Measurements from ENCODE around the gene FAM163A. TPM values are rescaled to one million over a fixed set of nuclear protein-coding genes. Genes with fewer than 3 reads are reported as not detected.
A peak's percentile ranks its signal among the peaks of the same experiment; 100 is the strongest.

FAM163A gene
- total RNA-seq, 1 experiment from 2014 or later, result not detected

GRCh38 chr1:179810367-179810715 lies 67.2 kb downstream of the FAM163A start:
- Mint-ChIP-seq H3K27me3 (ENCODE audit: insufficient read depth, unreplicated experiment) (peaks cover 14% of the 10 kb centered on the region), H3K9me3 (ENCODE audit: unreplicated experiment) (no peaks in the 10 kb centered on the region), H3K4me3 (ENCODE audit: unreplicated experiment) (no peak overlapping the region), H3K4me1 (ENCODE audit: low read depth, unreplicated experiment) (peaks cover 17% of the 10 kb centered on the region), H3K27ac (ENCODE audit: unreplicated experiment) (no peak overlapping the region), H3K36me3 (ENCODE audit: insufficient read depth, unreplicated experiment) (no peaks in the 10 kb centered on the region)
- H3K4me3 ChIP-seq (ENCODE audit: low read depth, low read length), result no peak overlapping the region
- peaks cover 34% of the 10 kb centered on the region for H3K4me1 ChIP-seq
- no TSS peak for BruUV-seq (replicated peaks)
- H3K9me3 ChIP-seq, result no peaks in the 10 kb centered on the region
- ChIA-PET POLR2A (interaction anchor here (1.9 kb wide), 1 partner anchor 104 kb away, joined by 9 read pairs; no protein-coding TSS in a partner anchor), CTCF (interaction anchor here (0.6 to 5.1 kb wide), 22 partner anchors 8 to 692 kb away, joined by 3 to 237 read pairs (median 4); partner anchors contain the start of gene TOR1AIP1)
- DNase-seq, result no peak
- no peaks in the 10 kb centered on the region for H3K27me3 ChIP-seq (replicated peaks; ENCODE audit: control insufficient read depth, insufficient read depth, low read length)
- intact Hi-C loops (cut with micrococcal nuclease; ENCODE audit: unreplicated experiment), result loop anchor here (1.0 to 10.0 kb wide), 3 partner anchors 33 to 556 kb away; no protein-coding TSS in a partner anchor
- TF ChIP-seq, protein P1, sequence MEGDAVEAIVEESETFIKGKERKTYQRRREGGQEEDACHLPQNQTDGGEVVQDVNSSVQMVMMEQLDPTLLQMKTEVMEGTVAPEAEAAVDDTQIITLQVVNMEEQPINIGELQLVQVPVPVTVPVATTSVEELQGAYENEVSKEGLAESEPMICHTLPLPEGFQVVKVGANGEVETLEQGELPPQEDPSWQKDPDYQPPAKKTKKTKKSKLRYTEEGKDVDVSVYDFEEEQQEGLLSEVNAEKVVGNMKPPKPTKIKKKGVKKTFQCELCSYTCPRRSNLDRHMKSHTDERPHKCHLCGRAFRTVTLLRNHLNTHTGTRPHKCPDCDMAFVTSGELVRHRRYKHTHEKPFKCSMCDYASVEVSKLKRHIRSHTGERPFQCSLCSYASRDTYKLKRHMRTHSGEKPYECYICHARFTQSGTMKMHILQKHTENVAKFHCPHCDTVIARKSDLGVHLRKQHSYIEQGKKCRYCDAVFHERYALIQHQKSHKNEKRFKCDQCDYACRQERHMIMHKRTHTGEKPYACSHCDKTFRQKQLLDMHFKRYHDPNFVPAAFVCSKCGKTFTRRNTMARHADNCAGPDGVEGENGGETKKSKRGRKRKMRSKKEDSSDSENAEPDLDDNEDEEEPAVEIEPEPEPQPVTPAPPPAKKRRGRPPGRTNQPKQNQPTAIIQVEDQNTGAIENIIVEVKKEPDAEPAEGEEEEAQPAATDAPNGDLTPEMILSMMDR (IDR thresholded peaks at IDR 0.05; ENCODE audit: insufficient read depth in 1 of 2, low read depth in 1 of 2, low read length in 1 of 2, severe bottlenecking in 1 of 2, unreplicated experiment in 1 of 2), result no peak
- H3K36me3 ChIP-seq (ENCODE audit: control insufficient read depth, insufficient read depth, low read length), result no peaks in the 10 kb centered on the region

DNA sequence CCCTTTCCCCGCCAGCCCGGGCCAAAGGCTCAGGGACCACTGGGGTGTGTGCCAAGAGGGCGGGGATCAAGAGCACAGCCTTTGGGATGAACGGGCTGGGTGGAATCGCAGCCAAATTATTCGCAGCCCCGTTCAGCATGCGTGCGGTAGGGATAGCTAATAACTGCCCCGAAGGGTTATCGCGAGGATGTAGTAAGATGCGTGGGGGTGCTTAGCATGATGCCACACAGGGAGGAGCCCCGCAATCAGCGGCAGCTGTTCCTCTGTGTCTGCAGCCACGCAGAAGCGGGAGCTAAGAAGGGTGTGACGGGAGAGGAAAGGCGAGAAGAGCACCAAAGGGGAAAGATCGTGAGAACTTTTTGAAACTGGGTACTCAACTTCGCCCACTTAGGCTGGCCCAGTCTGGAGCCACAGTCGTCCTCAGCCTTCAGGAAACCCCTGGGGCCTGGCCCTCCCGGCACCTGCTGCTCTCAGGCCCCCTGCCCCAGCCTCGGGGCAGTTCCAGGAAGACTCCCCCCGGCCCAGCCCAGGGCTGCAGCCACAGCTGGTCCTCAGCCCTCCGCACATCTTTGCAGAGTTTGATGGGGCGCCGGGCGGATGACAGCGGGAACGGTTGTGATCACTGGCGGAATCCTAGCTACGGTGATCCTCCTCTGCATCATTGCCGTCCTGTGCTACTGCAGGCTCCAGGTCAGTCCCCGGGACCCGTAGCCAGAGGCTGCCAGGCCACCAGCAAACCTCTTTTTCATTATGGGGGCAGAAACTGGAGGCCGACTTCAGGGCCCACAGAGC lies 69.6 kb downstream of the FAM163A start:
- no peak for DNase-seq
- H3K27ac Mint-ChIP-seq (ENCODE audit: unreplicated experiment), result no peak overlapping the region
- H3K27me3 Mint-ChIP-seq (ENCODE audit: insufficient read depth, unreplicated experiment), result peaks cover 14% of the 10 kb centered on the region
- no TSS peak for BruUV-seq (replicated peaks)
- H3K36me3 Mint-ChIP-seq (ENCODE audit: insufficient read depth, unreplicated experiment), result no peaks in the 10 kb centered on the region
- Histone ChIP-seq H3K9me3 (no peaks in the 10 kb centered on the region), H3K4me3 (ENCODE audit: low read depth, low read length) (no peak overlapping the region), H3K36me3 (ENCODE audit: control insufficient read depth, insufficient read depth, low read length) (no peaks in the 10 kb centered on the region), H3K4me1 (peaks cover 15% of the 10 kb centered on the region), H3K27me3 (replicated peaks; ENCODE audit: control insufficient read depth, insufficient read depth, low read length) (no peaks in the 10 kb centered on the region)
- ChIA-PET POLR2A (no interaction called here), CTCF (interaction anchor here (0.7 to 1.7 kb wide), 3 partner anchors 102 to 110 kb away, joined by 3 to 4 read pairs (median 4); no protein-coding TSS in a partner anchor)
- no peak overlapping the region for H3K4me3 Mint-ChIP-seq (ENCODE audit: unreplicated experiment)
- TF ChIP-seq, protein P1 (IDR thresholded peaks at IDR 0.05; ENCODE audit: insufficient read depth in 1 of 2, low read depth in 1 of 2, low read length in 1 of 2, severe bottlenecking in 1 of 2, unreplicated experiment in 1 of 2), result no peak
- no peaks in the 10 kb centered on the region for H3K9me3 Mint-ChIP-seq (ENCODE audit: unreplicated experiment)
- intact Hi-C loops (cut with micrococcal nuclease; ENCODE audit: unreplicated experiment), result loop anchor here (5.0 to 10.0 kb wide), 2 partner anchors 35 to 558 kb away; no protein-coding TSS in a partner anchor
- peaks cover 24% of the 10 kb centered on the region for H3K4me1 Mint-ChIP-seq (ENCODE audit: low read depth, unreplicated experiment)

DNA sequence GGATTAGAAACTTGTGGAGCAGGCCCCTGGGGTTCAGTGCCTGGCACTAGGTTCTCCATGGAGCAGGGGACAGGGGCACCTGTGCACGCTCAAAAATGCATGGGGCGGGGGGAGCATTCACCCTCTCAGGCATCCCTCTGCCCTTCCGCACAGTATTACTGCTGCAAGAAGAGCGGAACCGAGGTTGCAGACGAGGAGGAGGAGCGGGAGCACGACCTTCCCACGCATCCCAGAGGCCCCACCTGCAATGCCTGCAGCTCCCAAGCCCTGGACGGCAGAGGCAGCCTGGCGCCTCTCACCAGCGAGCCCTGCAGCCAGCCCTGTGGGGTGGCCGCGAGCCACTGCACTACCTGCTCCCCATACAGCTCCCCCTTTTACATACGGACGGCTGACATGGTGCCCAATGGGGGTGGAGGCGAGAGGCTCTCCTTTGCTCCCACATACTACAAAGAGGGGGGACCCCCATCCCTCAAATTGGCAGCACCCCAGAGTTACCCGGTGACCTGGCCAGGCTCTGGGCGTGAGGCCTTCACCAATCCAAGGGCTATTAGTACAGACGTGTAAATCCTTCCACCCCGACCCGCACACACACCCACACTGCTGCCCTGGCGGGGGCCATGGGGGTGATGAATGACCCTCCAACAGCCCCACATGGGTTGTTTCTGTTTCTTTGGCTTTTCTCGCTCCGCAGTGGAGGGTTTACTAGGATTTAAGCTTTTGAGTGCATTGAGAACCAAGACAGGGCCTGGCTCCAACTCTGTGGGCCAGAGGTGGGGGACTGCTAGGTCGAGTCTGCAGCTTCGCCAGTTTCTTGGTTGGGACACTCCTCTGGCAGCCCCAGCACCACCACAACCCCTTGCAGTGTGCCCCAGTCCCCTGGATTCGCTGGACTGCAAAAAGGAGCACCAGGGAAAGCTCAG lies 70.8 kb downstream of the FAM163A start:
- H3K27me3 ChIP-seq (replicated peaks; ENCODE audit: control insufficient read depth, insufficient read depth, low read length), result no peaks in the 10 kb centered on the region
- peaks cover 14% of the 10 kb centered on the region for H3K27me3 Mint-ChIP-seq (ENCODE audit: insufficient read depth, unreplicated experiment)
- no peak overlapping the region for H3K27ac Mint-ChIP-seq (ENCODE audit: unreplicated experiment)
- peak overlapping the region; percentile 43 for H3K4me3 ChIP-seq (ENCODE audit: low read depth, low read length)
- intact Hi-C loops (cut with micrococcal nuclease; ENCODE audit: unreplicated experiment), result loop anchor here (1.0 to 10.0 kb wide), 4 partner anchors 37 to 559 kb away; no protein-coding TSS in a partner anchor
- DNase-seq, result no peak
- TF ChIP-seq, protein P1 (IDR thresholded peaks at IDR 0.05; ENCODE audit: insufficient read depth in 1 of 2, low read depth in 1 of 2, low read length in 1 of 2, severe bottlenecking in 1 of 2, unreplicated experiment in 1 of 2), result no peak
- H3K36me3 ChIP-seq (ENCODE audit: control insufficient read depth, insufficient read depth, low read length), result no peaks in the 10 kb centered on the region
- peaks cover 3% of the 10 kb centered on the region; the same call in 1 of the 2 replicates for H3K4me1 ChIP-seq
- H3K9me3 ChIP-seq, result no peaks in the 10 kb centered on the region
- POLR2A ChIA-PET, result interaction anchor here (0.9 kb wide), 1 partner anchor 68 kb away, joined by 4 read pairs; the partner anchor contains the start of gene TOR1AIP1
- no TSS peak for BruUV-seq (replicated peaks)
- peaks cover 24% of the 10 kb centered on the region for H3K4me1 Mint-ChIP-seq (ENCODE audit: low read depth, unreplicated experiment)
- H3K9me3 Mint-ChIP-seq (ENCODE audit: unreplicated experiment), result no peaks in the 10 kb centered on the region
- H3K36me3 Mint-ChIP-seq (ENCODE audit: insufficient read depth, unreplicated experiment), result no peaks in the 10 kb centered on the region
- H3K4me3 Mint-ChIP-seq (ENCODE audit: unreplicated experiment), result peak overlapping the region; percentile 99
- CTCF ChIA-PET, result interaction anchor here (0.6 to 2.8 kb wide), 27 partner anchors 8 to 1764 kb away, joined by 3 to 135 read pairs (median 5); no protein-coding TSS in a partner anchor
